HepG2 (cell line): ENCODE measurements around the gene ZFYVE27. TPM values are rescaled to one million over a fixed set of nuclear protein-coding genes. Genes with fewer than 3 reads are reported as not detected.

Source experiments
- AGO1 ChIP-seq: fragments of 200-400 bp; formaldehyde crosslinking; IDR thresholded peaks from 2 replicates; pipeline ENCODE4 v1.6.1; 2017; ENCODE audit warnings: mild to moderate bottlenecking, low read depth, low read length, moderate library complexity; ENCODE audit not compliant: poor library complexity, severe bottlenecking
- ARID2 ChIP-seq: sonication (generic); formaldehyde crosslinking; IDR thresholded peaks from 2 replicates; pipeline ENCODE4 v1.8.1; 2022; ENCODE audit warnings: mild to moderate bottlenecking, missing genetic modification reagents, borderline replicate concordance
- DNMT3B ChIP-seq: conservative IDR thresholded peaks from 2 replicates; pipeline ENCODE4 v1.6.1; 2016; ENCODE audit warnings: missing biosample characterization, control low read depth
- ZNF138 ChIP-seq: sonication (generic); formaldehyde crosslinking; IDR thresholded peaks from 2 replicates; pipeline ENCODE4 v1.5.0; 2020; ENCODE audit warnings: mild to moderate bottlenecking, low read depth, missing genetic modification reagents
- ZNF552 ChIP-seq: sonication (generic); formaldehyde crosslinking; IDR thresholded peaks from 2 replicates; pipeline ENCODE4 v1.9.0; 2022; ENCODE audit warnings: missing genetic modification reagents, mild to moderate bottlenecking, borderline replicate concordance
- polyA plus RNA-seq, 8 experiments: library from polyadenylated mRNA; depleted of rRNA in 3 of 8; stranded (reverse) in 7 of 8; unstranded in 1 of 8; fragments of >200 nt; fragmentation: Illumina TruSeq in 4 of 8; extraction: Trizol in 4 of 8; gene quantifications; 2 replicates each; pipeline versions ENCODE4 v1.2.1 to v1.2.3, GENCODE V29; 2011 to 2016; ENCODE audit warnings: low read depth in 4 of 8, missing spikeins in 1 of 8, mixed read lengths in 1 of 8; ENCODE audit not compliant: insufficient read depth in 1 of 8
- total RNA-seq, 5 experiments: library from RNA; depleted of rRNA; stranded (reverse); fragments of >200 nt; fragmentation: Illumina TruSeq; extraction: Trizol; gene quantifications; 2 replicates each; pipeline ENCODE4 v1.2.3, GENCODE V29; 2016; ENCODE audit warnings: low read depth in 1 of 5
- TF ChIP-seq, protein P1 (sequence below): sonication (generic); formaldehyde crosslinking; IDR thresholded peaks from 2 replicates; pipeline ENCODE4 v1.5.0; 2020; ENCODE audit warnings: missing genetic modification reagents
- TF ChIP-seq, protein P2 (sequence below): sonication (generic); formaldehyde crosslinking; IDR thresholded peaks from 2 replicates; pipeline ENCODE4 v1.4.0; 2020; ENCODE audit warnings: low read depth, missing genetic modification reagents
- TF ChIP-seq, protein P3 (sequence below): IDR thresholded peaks from 2 replicates; pipeline ENCODE4 v1.4.0; 2020; ENCODE audit warnings: mild to moderate bottlenecking, missing genetic modification reagents
- TF ChIP-seq, protein P4 (sequence below): sonication (generic); formaldehyde crosslinking; IDR thresholded peaks from 2 replicates; pipeline ENCODE4 v1.4.0; 2020; ENCODE audit warnings: missing genetic modification reagents

ZFYVE27 gene
- total and polyA plus RNA-seq, 2 of the 13 experiments (the other 11 are each of a cell fraction or from before 2014, with no cell fraction given): 19.7 to 20.5 TPM

DNA sequence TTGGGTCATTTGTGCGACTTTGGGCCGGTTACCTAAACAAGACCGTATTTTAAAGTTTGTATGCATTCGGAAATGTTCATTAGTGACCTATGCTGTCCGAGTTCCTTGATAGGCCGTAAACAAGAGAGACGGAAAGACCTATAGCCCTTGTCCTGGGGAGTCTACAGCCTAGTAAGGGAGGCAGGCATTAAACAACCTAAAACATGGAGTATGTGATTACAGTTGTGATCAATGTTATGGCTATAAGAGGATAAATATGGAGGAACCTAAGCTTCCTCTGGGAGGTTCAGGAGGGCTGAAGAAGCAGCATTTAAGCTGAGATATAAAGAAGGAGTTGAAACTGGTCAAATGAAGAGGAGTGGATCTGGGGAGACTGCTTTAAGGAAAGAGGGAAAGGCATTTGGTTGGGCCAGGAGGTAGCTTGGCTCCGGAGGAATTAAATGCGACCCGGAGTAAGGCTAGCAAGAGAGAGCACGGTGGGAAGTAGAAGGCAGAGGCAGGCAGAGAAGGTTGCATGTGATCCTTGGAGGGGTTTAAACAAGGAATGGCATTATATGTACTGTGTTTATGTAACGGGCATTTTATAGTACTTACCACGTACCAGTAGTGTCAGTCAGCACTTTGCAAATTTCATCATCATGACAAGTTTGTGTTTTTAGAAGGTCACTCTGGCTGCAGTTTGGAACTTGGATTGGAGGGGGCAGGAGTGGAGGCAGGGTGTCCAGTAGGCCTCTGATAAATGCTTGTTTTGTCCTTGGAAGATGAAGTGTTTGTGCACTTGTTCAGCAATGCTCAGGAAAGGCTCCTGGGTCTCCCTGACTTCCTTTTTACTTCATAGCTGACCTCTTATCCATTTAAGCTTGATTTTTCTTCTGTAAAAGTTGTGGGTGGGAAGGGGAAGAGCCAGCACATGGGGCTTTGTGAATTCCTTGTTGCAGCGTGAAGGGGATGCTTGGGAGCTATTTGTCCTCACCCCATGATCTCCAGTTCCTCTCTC is 48.8 kb upstream of the ZFYVE27 start (continued):
- 0 out of 2 replicates have a peak, but pooled peaks have one; percentile 22 for TF ChIP-seq DNMT3B (CRISPR knock-in tag)
- TF ChIP-seq AGO1: no peak
- no peak for TF ChIP-seq ZNF138
- TF ChIP-seq, protein P1, sequence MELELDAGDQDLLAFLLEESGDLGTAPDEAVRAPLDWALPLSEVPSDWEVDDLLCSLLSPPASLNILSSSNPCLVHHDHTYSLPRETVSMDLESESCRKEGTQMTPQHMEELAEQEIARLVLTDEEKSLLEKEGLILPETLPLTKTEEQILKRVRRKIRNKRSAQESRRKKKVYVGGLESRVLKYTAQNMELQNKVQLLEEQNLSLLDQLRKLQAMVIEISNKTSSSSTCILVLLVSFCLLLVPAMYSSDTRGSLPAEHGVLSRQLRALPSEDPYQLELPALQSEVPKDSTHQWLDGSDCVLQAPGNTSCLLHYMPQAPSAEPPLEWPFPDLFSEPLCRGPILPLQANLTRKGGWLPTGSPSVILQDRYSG (CRISPR knock-in tag): peak; percentile 13; the same call in 1 of the 2 replicates
- TF ChIP-seq ARID2 (CRISPR knock-in tag): no peak
- TF ChIP-seq, protein P2, sequence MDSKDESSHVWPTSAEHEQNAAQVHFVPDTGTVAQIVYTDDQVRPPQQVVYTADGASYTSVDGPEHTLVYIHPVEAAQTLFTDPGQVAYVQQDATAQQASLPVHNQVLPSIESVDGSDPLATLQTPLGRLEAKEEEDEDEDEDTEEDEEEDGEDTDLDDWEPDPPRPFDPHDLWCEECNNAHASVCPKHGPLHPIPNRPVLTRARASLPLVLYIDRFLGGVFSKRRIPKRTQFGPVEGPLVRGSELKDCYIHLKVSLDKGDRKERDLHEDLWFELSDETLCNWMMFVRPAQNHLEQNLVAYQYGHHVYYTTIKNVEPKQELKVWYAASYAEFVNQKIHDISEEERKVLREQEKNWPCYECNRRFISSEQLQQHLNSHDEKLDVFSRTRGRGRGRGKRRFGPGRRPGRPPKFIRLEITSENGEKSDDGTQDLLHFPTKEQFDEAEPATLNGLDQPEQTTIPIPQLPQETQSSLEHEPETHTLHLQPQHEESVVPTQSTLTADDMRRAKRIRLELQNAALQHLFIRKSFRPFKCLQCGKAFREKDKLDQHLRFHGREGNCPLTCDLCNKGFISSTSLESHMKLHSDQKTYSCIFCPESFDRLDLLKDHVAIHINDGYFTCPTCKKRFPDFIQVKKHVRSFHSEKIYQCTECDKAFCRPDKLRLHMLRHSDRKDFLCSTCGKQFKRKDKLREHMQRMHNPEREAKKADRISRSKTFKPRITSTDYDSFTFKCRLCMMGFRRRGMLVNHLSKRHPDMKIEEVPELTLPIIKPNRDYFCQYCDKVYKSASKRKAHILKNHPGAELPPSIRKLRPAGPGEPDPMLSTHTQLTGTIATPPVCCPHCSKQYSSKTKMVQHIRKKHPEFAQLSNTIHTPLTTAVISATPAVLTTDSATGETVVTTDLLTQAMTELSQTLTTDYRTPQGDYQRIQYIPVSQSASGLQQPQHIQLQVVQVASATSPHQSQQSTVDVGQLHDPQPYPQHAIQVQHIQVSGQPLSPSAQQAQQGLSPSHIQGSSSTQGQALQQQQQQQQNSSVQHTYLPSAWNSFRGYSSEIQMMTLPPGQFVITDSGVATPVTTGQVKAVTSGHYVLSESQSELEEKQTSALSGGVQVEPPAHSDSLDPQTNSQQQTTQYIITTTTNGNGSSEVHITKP: no peak
- TF ChIP-seq, protein P3, sequence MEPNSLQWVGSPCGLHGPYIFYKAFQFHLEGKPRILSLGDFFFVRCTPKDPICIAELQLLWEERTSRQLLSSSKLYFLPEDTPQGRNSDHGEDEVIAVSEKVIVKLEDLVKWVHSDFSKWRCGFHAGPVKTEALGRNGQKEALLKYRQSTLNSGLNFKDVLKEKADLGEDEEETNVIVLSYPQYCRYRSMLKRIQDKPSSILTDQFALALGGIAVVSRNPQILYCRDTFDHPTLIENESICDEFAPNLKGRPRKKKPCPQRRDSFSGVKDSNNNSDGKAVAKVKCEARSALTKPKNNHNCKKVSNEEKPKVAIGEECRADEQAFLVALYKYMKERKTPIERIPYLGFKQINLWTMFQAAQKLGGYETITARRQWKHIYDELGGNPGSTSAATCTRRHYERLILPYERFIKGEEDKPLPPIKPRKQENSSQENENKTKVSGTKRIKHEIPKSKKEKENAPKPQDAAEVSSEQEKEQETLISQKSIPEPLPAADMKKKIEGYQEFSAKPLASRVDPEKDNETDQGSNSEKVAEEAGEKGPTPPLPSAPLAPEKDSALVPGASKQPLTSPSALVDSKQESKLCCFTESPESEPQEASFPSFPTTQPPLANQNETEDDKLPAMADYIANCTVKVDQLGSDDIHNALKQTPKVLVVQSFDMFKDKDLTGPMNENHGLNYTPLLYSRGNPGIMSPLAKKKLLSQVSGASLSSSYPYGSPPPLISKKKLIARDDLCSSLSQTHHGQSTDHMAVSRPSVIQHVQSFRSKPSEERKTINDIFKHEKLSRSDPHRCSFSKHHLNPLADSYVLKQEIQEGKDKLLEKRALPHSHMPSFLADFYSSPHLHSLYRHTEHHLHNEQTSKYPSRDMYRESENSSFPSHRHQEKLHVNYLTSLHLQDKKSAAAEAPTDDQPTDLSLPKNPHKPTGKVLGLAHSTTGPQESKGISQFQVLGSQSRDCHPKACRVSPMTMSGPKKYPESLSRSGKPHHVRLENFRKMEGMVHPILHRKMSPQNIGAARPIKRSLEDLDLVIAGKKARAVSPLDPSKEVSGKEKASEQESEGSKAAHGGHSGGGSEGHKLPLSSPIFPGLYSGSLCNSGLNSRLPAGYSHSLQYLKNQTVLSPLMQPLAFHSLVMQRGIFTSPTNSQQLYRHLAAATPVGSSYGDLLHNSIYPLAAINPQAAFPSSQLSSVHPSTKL (CRISPR knock-in tag): peak; percentile 35; the same call in 1 of the 2 replicates
- TF ChIP-seq, protein P4, sequence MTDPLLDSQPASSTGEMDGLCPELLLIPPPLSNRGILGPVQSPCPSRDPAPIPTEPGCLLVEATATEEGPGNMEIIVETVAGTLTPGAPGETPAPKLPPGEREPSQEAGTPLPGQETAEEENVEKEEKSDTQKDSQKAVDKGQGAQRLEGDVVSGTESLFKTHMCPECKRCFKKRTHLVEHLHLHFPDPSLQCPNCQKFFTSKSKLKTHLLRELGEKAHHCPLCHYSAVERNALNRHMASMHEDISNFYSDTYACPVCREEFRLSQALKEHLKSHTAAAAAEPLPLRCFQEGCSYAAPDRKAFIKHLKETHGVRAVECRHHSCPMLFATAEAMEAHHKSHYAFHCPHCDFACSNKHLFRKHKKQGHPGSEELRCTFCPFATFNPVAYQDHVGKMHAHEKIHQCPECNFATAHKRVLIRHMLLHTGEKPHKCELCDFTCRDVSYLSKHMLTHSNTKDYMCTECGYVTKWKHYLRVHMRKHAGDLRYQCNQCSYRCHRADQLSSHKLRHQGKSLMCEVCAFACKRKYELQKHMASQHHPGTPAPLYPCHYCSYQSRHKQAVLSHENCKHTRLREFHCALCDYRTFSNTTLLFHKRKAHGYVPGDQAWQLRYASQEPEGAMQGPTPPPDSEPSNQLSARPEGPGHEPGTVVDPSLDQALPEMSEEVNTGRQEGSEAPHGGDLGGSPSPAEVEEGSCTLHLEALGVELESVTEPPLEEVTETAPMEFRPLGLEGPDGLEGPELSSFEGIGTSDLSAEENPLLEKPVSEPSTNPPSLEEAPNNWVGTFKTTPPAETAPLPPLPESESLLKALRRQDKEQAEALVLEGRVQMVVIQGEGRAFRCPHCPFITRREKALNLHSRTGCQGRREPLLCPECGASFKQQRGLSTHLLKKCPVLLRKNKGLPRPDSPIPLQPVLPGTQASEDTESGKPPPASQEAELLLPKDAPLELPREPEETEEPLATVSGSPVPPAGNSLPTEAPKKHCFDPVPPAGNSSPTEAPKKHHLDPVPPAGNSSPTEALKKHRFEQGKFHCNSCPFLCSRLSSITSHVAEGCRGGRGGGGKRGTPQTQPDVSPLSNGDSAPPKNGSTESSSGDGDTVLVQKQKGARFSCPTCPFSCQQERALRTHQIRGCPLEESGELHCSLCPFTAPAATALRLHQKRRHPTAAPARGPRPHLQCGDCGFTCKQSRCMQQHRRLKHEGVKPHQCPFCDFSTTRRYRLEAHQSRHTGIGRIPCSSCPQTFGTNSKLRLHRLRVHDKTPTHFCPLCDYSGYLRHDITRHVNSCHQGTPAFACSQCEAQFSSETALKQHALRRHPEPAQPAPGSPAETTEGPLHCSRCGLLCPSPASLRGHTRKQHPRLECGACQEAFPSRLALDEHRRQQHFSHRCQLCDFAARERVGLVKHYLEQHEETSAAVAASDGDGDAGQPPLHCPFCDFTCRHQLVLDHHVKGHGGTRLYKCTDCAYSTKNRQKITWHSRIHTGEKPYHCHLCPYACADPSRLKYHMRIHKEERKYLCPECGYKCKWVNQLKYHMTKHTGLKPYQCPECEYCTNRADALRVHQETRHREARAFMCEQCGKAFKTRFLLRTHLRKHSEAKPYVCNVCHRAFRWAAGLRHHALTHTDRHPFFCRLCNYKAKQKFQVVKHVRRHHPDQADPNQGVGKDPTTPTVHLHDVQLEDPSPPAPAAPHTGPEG (CRISPR knock-in tag): peak; percentile 6; the same call in 1 of the 2 replicates
- 0 out of 2 replicates have a peak, but pooled peaks have one; percentile 15 for TF ChIP-seq ZNF552 (CRISPR knock-in tag)
